GM19468 (cell line): ENCODE results near the gene MTMR4.
"Not testable (repeated sequence)": the region's sequence is repeated elsewhere in the genome, so short reads cannot be mapped to it uniquely, and the experiment has no call there.

Source experiments
- ATAC-seq: cut with Tn5 transposase; IDR thresholded peaks from one replicate; pipeline ENCODE4 v1.9.1; 2021; ENCODE audit warnings: mild to moderate bottlenecking, moderate library complexity, moderate number of reproducible peaks; ENCODE audit not compliant: unreplicated experiment; ENCODE audit errors: extremely low read depth

The MTMR4 gene

DNA sequence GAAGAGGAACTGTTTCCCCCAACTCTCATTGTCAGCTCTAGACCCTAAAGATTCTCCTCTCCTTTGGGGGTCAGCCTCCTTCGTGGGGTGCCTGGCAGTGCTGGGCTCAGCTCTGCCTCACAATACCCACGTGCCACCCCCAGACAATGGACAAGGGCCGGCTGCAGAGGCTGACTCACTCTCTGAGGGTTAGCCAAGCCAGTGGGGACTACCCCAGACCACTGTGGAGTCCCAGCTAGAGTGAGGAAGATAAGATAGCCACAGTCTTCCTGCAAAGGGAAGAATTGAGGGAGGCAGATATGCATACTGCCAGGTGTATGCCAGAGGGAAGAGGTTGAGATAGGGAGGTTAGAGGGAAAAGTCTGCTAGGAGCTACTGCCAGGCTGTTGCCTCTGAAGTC, 13.5 kb upstream of the MTMR4 start:
- ATAC-seq, result no peak

GRCh38 chr17:58527306-58527705, 12.9 kb upstream of the MTMR4 start:
- no peak for ATAC-seq

DNA sequence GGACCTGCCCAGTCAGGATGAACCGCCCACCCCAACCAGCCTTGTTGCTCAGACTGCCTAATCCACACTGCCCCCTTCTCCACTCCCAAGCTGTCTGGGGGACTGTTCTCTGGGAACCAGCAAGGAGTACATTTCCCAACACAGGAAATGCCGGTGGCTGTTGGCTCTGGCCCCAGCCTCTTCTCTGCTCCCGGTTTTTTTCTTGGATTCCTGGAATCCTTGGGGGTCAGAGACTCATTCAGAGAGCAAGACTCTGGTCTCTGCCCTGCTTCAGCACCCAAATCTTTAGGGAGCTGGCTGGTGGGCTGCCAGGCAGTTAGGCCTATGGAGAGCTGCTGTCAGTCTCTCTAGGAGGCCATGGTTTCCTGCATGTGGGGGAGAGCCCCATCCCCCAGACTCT, 10.8 kb upstream of the MTMR4 start:
- ATAC-seq, result no peak

DNA sequence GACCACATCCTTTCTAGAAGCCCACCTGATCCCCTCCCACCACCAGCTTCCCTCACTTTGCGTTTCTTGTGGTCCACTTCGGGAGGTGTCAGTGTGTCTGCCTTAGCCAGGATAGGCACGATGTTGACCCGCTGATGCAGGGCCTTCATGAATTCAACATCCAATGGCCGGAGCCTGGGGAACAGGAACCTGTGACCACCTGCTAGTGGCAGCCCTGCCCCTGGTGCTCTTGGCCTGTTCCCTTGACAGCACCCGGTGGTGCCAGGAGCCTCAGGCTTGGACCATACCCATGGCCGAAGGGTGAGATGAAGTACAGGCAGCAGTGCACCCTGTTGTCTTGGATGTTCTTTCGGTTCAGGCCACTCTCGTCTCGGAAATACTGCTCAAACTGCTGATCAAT, 7.2 kb upstream of the MTMR4 start:
- ATAC-seq, result no peak

DNA sequence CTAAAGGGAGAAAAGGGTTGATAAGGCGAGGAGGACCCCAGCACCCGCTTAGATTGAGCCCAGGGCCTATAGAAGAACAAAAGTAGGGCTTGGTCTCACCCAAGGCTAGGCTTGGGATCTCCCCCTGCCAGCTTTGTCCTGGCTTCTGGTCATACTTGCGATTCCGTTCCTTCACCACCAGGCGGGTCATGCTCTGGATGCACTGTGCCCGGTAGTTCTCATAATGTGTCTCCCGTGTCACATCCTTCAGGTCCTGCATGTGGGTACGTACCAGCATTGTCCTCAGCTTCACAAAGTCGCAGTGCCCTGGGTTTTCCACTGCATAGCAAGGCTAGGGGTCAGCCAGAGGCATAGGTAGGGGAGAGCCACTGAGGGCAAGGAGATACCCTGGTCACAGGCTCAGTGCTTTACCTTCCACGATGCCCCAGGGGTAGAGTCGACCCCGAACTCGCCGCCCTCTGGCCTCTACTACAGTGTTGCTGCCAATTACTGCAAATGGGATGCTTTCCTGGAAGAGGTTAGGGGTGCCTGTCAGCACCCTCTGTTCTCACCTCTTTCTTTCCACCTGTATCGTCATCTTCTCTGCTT, 6.5 kb upstream of the MTMR4 start:
- no peak for ATAC-seq

DNA sequence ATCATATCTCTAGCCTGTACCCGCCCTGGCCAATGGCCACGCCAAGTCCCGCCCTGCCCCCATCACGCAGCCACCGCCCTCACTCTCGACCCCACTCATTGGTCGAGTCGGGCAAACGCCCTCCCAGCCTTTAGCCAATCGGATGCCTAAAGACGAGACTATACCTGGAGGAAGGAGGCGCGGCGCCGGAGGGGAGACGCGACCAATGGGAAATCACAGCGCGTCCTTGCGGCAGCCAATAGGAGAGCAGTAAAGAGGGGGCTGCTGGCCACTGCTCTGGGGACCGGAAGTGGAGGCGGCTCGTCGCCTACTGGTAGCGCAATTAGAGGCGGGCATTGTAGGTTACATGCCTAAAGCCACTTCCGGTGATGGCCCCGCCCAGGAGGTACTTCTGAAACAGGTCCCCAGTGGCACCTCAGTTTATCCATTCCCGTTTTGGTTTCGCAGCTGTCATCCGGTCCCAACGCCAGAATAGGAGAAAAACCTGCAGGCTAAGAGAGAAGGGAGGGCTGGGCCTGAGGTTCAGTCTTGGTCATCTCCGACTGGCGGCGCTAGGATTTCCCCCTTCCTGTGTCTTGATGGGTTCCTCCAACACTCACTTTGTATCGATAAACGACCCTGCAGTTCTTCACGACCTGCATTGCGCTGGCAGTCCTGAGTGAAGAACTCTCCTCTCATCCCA, 3.6 kb upstream of the MTMR4 start:
- peak; percentile 87 for ATAC-seq

- peak; percentile 1 for ATAC-seq
Observed at GRCh38 chr17:58517378-58517927, 3.0 kb upstream of the MTMR4 start.

GRCh38 chr17:58516644-58517377, 2.4 kb upstream of the MTMR4 start:
- ATAC-seq, result no peak

- ATAC-seq, result no peak
Observed at GRCh38 chr17:58515286-58515685, 848 bp upstream of the MTMR4 start.

DNA sequence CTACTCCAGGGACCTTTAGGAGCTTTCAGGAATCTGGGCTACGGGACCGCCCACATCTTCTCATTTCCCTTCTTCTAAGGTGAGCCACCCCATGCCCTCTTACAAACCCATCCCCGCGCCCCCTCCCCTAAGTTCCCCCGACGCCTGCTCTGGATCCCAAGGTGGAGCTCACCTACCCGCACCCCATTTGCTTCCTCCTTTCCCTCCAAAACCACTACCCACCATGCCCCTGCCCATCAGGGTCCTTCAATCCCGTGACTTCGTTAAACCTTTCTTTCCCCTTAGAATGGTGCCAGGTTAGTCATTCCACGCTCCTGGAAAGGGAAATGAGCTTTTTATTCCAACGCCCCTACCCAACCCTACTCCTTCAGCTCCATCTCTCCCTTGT, 326 bp upstream of the MTMR4 start:
- ATAC-seq, result no peak

DNA sequence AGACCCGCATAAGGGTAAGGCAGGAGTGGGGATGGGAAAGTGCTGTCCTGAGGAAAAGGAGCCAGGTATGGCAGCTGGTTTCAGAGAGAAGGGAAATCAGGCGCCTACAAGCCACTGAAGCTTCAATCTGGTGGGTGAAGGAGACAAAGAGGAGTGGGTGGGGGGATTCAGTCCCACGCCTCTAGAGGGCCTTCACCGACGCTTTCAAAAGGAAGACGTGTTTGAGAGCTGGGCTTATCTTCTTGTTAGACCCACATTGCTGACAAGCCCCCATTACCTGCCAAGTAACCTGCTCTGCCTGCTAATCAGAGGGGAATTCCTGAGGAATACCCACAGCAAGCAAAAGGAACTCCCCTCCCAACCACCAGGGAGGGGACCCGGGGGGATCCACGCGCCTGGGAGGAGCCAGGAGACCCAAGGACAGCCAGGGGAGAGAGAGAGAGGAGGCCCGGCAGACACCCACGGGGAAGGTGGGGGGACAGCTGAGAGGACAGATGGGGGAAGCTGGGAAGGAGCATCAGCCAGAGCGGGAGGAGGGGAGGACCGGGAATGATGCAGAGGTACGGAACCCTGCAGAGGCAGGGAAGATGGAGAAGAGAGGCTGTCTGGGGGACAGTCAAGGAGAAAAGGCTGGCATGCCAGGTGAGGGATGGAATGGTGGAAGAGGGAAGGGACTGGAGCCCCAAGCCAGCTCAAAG, 1.0 kb downstream of the MTMR4 start:
- no peak for ATAC-seq

DNA sequence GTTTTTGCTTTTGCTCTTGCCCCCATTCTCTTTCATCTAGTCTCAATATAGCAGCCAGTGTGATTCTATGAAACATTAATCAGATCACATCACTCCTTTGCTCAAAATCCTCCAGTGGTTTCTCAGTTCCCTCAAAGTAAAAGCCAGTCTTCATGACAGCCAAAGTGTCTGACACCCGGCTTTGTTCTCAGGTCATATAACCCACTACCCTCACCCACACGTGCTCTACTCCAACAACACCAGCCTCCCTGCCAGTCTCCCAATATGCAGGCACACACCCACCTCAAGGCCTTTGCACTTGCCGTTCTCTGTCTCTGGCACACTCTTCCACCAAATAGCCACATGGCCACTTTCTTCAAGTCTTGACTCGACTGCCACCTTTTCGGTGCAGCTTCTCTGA, 4.4 kb downstream of the MTMR4 start:
- ATAC-seq, result no peak

- ATAC-seq, result no peak
Observed at GRCh38 chr17:58508341-58509067, 5.9 kb downstream of the MTMR4 start.

GRCh38 chr17:58507123-58507634, 7.3 kb downstream of the MTMR4 start:
- no peak for ATAC-seq

DNA sequence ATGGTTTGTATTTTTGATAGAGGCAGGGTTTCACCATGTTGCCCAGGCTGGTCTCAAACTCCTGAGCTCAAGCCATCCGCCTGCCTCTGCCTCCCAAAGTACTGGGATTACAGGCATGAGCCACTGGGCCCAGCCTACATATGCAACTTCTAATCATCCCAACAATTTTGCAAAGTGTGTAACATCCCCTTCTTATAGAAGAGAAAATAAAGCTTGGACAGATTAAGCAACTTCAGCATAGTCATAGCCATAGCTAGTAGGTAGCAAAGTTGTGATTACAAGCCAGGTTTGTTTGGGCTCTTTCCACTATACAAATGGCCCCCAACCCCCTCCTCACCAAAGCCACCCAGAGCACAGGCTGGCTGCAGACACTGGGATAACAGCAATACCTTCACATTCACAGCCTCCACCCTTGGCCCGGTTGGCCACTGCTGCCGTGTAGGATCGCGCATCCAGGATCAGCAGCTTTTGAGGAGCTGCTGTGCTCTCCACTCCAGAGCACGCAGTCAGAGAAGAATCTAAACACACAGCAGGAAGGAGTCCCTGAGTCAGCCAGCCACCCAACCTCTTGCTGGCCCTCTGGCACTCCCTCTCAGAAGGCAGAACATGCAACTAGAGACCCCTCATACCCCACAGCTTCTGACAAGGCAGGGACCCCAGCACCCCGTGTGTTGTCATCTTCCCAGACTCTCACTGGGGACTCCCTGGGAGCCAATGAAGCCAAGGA, 7.9 kb downstream of the MTMR4 start:
- ATAC-seq, result no peak

GRCh38 chr17:58504826-58505351, 9.5 kb downstream of the MTMR4 start:
- ATAC-seq, result no peak

DNA sequence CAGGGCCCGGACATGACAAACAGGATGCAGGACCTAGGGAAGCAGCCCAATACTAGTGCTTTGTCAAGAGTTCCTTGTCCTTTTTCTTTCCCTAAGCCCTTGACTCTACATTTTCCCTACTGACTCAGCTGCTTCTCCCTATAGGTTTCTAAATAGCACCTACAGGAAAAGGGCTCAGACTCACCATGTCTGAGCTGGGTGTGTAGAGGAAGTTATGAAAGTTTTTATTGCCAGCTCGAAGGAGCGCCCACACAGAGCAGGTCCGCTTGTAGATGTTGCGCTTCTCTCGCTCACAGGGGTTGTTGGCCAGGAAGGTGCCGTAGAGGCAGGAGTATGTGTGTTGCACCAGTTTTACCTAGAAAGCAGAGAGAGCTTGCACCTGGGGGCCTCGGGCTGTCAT, 10.6 kb downstream of the MTMR4 start:
- no peak for ATAC-seq

DNA sequence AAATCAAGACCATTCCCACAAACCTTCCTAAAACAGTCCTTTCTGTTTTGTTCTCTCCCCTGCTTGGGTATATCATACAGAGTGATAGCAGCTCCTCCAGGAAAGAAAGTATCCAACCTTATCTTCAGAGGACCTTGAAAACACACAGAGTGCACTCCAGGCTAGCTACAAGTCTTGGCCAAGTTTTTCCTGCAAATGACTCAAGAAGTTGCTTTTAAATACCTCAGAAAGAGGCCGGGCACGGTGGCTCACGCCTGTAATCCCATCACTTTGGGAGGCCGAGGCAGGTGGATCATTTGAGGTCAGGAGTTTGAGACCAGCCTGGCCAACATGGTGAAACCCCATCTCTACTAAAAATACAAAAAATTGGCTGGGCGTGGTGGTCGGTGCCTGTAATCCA, 11.3 kb downstream of the MTMR4 start:
- not testable (repeated sequence) for ATAC-seq

GRCh38 chr17:58501451-58501850, 13.0 kb downstream of the MTMR4 start:
- no peak for ATAC-seq
